WTC11 (cell line): ENCODE measurements around the gene KLK2. TPM values are rescaled to one million over a fixed set of nuclear protein-coding genes. Genes with fewer than 3 reads are reported as not detected.

Source experiments
- ATAC-seq: fragments of 200-7000 bp; cut with Tn5 transposase; 2 replicates; pipeline ENCODE4 v1.10.0; 2021; ENCODE audit warnings: mild to moderate bottlenecking, moderate library complexity
- CTCF ChIA-PET: fragments of 300-600 bp; sonication (Branson Sonifier 250); formaldehyde crosslinking; loops from one replicate; lab custom pipeline; 2021; ENCODE audit warnings: antibody characterized with exemption; lab: Charles Lee
- POLR2A ChIA-PET: fragments of 350-600 bp; sonication (Branson Sonifier 250); formaldehyde crosslinking; loops from one replicate; lab custom pipeline; 2021; ENCODE audit warnings: antibody characterized with exemption; lab: Charles Lee
- DNase-seq: peaks from one replicate; pipeline ENCODE4 v3.0.0; 2021; ENCODE audit warnings: low spot score
- H3K27ac Mint-ChIP-seq: 2 replicates; pipeline ENCODE4 v1.8.0; 2021; ENCODE audit warnings: mixed read lengths
- H3K27me3 Mint-ChIP-seq: 2 replicates; pipeline ENCODE4 v1.8.0; 2021; ENCODE audit warnings: low read depth, mild to moderate bottlenecking, moderate library complexity, mixed read lengths
- H3K36me3 Mint-ChIP-seq: 2 replicates; pipeline ENCODE4 v1.8.0; 2021; ENCODE audit warnings: mixed read lengths
- H3K4me1 Mint-ChIP-seq: 2 replicates; pipeline ENCODE4 v1.8.0; 2022; ENCODE audit warnings: mixed read lengths
- H3K4me3 Mint-ChIP-seq: 2 replicates; pipeline ENCODE4 v1.8.0; 2021; ENCODE audit warnings: mild to moderate bottlenecking, moderate library complexity, mixed read lengths
- H3K9me3 Mint-ChIP-seq: 2 replicates; pipeline ENCODE4 v1.8.0; 2021; ENCODE audit warnings: mixed read lengths
- ATF1 ChIP-seq: sonication (generic); formaldehyde crosslinking; IDR thresholded peaks from 2 replicates; pipeline ENCODE4 v1.8.1; 2023; ENCODE audit warnings: mild to moderate bottlenecking, moderate library complexity, missing genetic modification reagents
- ESRRA ChIP-seq: sonication (generic); formaldehyde crosslinking; IDR thresholded peaks from 2 replicates; pipeline ENCODE4 v1.8.1; 2022; ENCODE audit warnings: mild to moderate bottlenecking, missing genetic modification reagents, borderline replicate concordance
- GABPB1 ChIP-seq: sonication (generic); formaldehyde crosslinking; IDR thresholded peaks from 2 replicates; pipeline ENCODE4 v1.8.1; 2023; ENCODE audit warnings: mild to moderate bottlenecking, missing genetic modification reagents
- IRF2 ChIP-seq: sonication (generic); formaldehyde crosslinking; IDR thresholded peaks from 2 replicates; pipeline ENCODE4 v1.8.0; 2022; ENCODE audit warnings: low read depth, missing genetic modification reagents, borderline replicate concordance
- NR1H2 ChIP-seq: sonication (generic); formaldehyde crosslinking; IDR thresholded peaks from 2 replicates; pipeline ENCODE4 v1.9.0; 2021; ENCODE audit warnings: mild to moderate bottlenecking, moderate library complexity, missing genetic modification reagents
- NR3C1 ChIP-seq: sonication (generic); formaldehyde crosslinking; conservative IDR thresholded peaks from 2 replicates; pipeline ENCODE4 v1.8.1; 2023; ENCODE audit warnings: low read depth, mild to moderate bottlenecking, missing genetic modification reagents
- PRRX2 ChIP-seq: fragments of 250-450 bp; sonication (Bioruptor Pico); IDR thresholded peaks from 2 replicates; pipeline ENCODE4 v1.8.0; 2021; ENCODE audit warnings: mild to moderate bottlenecking
- SOX15 ChIP-seq: fragments of 250-450 bp; sonication (Bioruptor Pico); IDR thresholded peaks from 2 replicates; pipeline ENCODE4 v1.9.0; 2021; ENCODE audit warnings: mild to moderate bottlenecking
- TCF7 ChIP-seq: sonication (generic); formaldehyde crosslinking; IDR thresholded peaks from 2 replicates; pipeline ENCODE4 v1.8.0; 2022; ENCODE audit warnings: mild to moderate bottlenecking, low read depth, missing genetic modification reagents, moderate library complexity
- TEAD1 ChIP-seq: sonication (generic); formaldehyde crosslinking; IDR thresholded peaks from 2 replicates; pipeline ENCODE4 v1.8.0; 2022; ENCODE audit warnings: mild to moderate bottlenecking, missing genetic modification reagents
- ZBTB21 ChIP-seq: sonication (generic); formaldehyde crosslinking; IDR thresholded peaks from 2 replicates; pipeline ENCODE4 v1.8.1; 2023; ENCODE audit warnings: mild to moderate bottlenecking, missing genetic modification reagents, borderline replicate concordance
- ZNF138 ChIP-seq: sonication (generic); formaldehyde crosslinking; conservative IDR thresholded peaks from 2 replicates; pipeline ENCODE4 v1.8.1; 2022; ENCODE audit warnings: mild to moderate bottlenecking, moderate library complexity, missing genetic modification reagents
- ZNF317 ChIP-seq: sonication (generic); formaldehyde crosslinking; IDR thresholded peaks from 2 replicates; pipeline ENCODE4 v1.8.1; 2023; ENCODE audit warnings: low read depth, mild to moderate bottlenecking, moderate library complexity, missing genetic modification reagents, borderline replicate concordance
- total RNA-seq: library from RNA; stranded (reverse); gene quantifications from 3 replicates; pipeline ENCODE4 v1.2.3, GENCODE V29; 2021
- TF ChIP-seq, protein P1 (sequence below): sonication (generic); formaldehyde crosslinking; IDR thresholded peaks from 2 replicates; pipeline ENCODE4 v1.8.0; 2023; ENCODE audit warnings: mild to moderate bottlenecking, missing genetic modification reagents
- TF ChIP-seq, protein P2 (sequence below): sonication (generic); formaldehyde crosslinking; IDR thresholded peaks from 2 replicates; pipeline ENCODE4 v1.8.0; 2023; ENCODE audit warnings: missing genetic modification reagents
- TF ChIP-seq, protein P3 (sequence below): fragments of 250-450 bp; sonication (Bioruptor Pico); IDR thresholded peaks from 2 replicates; pipeline ENCODE4 v1.9.0; 2021; ENCODE audit warnings: moderate library complexity, mild to moderate bottlenecking, inconsistent platforms, borderline replicate concordance
- TF ChIP-seq, protein P4 (sequence below): fragments of 200-600 bp; IDR thresholded peaks from 2 replicates; pipeline ENCODE4 v1.8.0; 2022; ENCODE audit warnings: antibody characterized with exemption
- TF ChIP-seq, protein P5 (sequence below): sonication (generic); formaldehyde crosslinking; IDR thresholded peaks from 2 replicates; pipeline ENCODE4 v1.8.0; 2022; ENCODE audit warnings: mild to moderate bottlenecking, missing genetic modification reagents
- TF ChIP-seq, protein P6 (sequence below): sonication (generic); formaldehyde crosslinking; IDR thresholded peaks from 2 replicates; pipeline ENCODE4 v1.8.1; 2023; ENCODE audit warnings: mild to moderate bottlenecking, missing genetic modification reagents, borderline replicate concordance
- TF ChIP-seq, protein P7 (sequence below): sonication (generic); formaldehyde crosslinking; IDR thresholded peaks from 2 replicates; pipeline ENCODE4 v1.8.1; 2022; ENCODE audit warnings: low read depth, mild to moderate bottlenecking, moderate library complexity, missing genetic modification reagents, borderline replicate concordance

KLK2 gene
- total RNA-seq, 1 experiment from 2014 or later = not detected

DNA sequence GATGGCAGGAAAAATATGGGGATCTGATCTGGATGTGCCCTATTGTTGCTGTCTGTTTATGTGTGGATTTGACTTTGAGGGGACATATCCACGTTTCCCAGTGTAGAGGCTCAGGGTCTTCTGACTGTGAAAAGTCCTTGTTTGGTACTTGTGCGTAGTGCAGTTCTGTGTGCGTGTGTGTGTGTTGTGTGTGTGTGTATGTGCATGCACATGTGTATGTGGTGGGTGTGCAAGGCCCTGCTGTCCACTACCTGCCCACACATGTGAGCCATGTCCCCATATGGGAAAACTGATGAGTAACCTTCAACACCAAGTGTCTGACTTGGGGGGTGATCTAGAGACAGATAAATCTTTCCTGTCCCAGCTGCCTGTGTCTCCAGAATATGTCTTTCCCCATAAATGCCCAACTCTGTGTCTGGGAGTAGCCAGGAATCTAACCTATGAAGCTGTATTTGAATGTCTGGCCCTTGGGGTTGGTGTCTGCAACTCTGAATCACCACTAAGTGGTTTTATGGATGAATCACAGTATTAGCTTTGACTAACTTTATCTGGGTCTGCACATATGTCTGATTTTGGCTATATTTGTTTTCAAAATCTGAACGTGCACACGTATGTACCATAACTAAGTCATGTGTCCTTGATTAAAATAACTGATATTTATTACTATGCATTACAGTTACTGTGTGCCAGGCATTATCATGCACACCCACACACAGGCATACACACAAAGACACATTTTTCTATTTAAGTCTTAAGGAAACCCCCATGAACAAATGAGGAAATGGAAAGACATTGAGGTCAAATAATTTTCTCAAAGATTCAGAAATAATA lies 17.4 kb downstream of the KLK2 start:
- peaks cover 24% of the 10 kb centered on the region for H3K36me3 Mint-ChIP-seq
- TF ChIP-seq PRRX2 (CRISPR knock-in tag) = no peak
- TF ChIP-seq NR3C1 (CRISPR knock-in tag) = no peak
- no peak for TF ChIP-seq GABPB1 (CRISPR knock-in tag)
- no peak for TF ChIP-seq ATF1 (CRISPR knock-in tag)
- TF ChIP-seq, protein P1, sequence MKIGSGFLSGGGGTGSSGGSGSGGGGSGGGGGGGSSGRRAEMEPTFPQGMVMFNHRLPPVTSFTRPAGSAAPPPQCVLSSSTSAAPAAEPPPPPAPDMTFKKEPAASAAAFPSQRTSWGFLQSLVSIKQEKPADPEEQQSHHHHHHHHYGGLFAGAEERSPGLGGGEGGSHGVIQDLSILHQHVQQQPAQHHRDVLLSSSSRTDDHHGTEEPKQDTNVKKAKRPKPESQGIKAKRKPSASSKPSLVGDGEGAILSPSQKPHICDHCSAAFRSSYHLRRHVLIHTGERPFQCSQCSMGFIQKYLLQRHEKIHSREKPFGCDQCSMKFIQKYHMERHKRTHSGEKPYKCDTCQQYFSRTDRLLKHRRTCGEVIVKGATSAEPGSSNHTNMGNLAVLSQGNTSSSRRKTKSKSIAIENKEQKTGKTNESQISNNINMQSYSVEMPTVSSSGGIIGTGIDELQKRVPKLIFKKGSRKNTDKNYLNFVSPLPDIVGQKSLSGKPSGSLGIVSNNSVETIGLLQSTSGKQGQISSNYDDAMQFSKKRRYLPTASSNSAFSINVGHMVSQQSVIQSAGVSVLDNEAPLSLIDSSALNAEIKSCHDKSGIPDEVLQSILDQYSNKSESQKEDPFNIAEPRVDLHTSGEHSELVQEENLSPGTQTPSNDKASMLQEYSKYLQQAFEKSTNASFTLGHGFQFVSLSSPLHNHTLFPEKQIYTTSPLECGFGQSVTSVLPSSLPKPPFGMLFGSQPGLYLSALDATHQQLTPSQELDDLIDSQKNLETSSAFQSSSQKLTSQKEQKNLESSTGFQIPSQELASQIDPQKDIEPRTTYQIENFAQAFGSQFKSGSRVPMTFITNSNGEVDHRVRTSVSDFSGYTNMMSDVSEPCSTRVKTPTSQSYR (CRISPR knock-in tag) = no peak
- no peak for TF ChIP-seq TCF7 (CRISPR knock-in tag)
- TF ChIP-seq, protein P2, sequence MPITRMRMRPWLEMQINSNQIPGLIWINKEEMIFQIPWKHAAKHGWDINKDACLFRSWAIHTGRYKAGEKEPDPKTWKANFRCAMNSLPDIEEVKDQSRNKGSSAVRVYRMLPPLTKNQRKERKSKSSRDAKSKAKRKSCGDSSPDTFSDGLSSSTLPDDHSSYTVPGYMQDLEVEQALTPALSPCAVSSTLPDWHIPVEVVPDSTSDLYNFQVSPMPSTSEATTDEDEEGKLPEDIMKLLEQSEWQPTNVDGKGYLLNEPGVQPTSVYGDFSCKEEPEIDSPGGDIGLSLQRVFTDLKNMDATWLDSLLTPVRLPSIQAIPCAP (CRISPR knock-in tag) = no peak
- TF ChIP-seq, protein P3, sequence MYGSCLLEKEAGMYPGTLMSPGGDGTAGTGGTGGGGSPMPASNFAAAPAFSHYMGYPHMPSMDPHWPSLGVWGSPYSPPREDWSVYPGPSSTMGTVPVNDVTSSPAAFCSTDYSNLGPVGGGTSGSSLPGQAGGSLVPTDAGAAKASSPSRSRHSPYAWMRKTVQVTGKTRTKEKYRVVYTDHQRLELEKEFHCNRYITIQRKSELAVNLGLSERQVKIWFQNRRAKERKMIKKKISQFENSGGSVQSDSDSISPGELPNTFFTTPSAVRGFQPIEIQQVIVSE (CRISPR knock-in tag) = no peak
- no peak for TF ChIP-seq SOX15
- no peak for TF ChIP-seq TEAD1 (CRISPR knock-in tag)
- TF ChIP-seq ESRRA = no peak
- TF ChIP-seq, protein P4, sequence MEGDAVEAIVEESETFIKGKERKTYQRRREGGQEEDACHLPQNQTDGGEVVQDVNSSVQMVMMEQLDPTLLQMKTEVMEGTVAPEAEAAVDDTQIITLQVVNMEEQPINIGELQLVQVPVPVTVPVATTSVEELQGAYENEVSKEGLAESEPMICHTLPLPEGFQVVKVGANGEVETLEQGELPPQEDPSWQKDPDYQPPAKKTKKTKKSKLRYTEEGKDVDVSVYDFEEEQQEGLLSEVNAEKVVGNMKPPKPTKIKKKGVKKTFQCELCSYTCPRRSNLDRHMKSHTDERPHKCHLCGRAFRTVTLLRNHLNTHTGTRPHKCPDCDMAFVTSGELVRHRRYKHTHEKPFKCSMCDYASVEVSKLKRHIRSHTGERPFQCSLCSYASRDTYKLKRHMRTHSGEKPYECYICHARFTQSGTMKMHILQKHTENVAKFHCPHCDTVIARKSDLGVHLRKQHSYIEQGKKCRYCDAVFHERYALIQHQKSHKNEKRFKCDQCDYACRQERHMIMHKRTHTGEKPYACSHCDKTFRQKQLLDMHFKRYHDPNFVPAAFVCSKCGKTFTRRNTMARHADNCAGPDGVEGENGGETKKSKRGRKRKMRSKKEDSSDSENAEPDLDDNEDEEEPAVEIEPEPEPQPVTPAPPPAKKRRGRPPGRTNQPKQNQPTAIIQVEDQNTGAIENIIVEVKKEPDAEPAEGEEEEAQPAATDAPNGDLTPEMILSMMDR = no peak
- no peak for TF ChIP-seq ZBTB21 (CRISPR knock-in tag)
- TF ChIP-seq, protein P5, sequence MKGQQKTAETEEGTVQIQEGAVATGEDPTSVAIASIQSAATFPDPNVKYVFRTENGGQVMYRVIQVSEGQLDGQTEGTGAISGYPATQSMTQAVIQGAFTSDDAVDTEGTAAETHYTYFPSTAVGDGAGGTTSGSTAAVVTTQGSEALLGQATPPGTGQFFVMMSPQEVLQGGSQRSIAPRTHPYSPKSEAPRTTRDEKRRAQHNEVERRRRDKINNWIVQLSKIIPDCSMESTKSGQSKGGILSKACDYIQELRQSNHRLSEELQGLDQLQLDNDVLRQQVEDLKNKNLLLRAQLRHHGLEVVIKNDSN (CRISPR knock-in tag) = no peak
- TF ChIP-seq, protein P6, sequence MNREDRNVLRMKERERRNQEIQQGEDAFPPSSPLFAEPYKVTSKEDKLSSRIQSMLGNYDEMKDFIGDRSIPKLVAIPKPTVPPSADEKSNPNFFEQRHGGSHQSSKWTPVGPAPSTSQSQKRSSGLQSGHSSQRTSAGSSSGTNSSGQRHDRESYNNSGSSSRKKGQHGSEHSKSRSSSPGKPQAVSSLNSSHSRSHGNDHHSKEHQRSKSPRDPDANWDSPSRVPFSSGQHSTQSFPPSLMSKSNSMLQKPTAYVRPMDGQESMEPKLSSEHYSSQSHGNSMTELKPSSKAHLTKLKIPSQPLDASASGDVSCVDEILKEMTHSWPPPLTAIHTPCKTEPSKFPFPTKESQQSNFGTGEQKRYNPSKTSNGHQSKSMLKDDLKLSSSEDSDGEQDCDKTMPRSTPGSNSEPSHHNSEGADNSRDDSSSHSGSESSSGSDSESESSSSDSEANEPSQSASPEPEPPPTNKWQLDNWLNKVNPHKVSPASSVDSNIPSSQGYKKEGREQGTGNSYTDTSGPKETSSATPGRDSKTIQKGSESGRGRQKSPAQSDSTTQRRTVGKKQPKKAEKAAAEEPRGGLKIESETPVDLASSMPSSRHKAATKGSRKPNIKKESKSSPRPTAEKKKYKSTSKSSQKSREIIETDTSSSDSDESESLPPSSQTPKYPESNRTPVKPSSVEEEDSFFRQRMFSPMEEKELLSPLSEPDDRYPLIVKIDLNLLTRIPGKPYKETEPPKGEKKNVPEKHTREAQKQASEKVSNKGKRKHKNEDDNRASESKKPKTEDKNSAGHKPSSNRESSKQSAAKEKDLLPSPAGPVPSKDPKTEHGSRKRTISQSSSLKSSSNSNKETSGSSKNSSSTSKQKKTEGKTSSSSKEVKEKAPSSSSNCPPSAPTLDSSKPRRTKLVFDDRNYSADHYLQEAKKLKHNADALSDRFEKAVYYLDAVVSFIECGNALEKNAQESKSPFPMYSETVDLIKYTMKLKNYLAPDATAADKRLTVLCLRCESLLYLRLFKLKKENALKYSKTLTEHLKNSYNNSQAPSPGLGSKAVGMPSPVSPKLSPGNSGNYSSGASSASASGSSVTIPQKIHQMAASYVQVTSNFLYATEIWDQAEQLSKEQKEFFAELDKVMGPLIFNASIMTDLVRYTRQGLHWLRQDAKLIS (CRISPR knock-in tag) = no peak
- TF ChIP-seq ZNF138 = no peak
- TF ChIP-seq ZNF317 (CRISPR knock-in tag) = no peak
- no peak for TF ChIP-seq IRF2 (CRISPR knock-in tag)
- TF ChIP-seq NR1H2 (CRISPR knock-in tag) = no peak
- TF ChIP-seq, protein P7, sequence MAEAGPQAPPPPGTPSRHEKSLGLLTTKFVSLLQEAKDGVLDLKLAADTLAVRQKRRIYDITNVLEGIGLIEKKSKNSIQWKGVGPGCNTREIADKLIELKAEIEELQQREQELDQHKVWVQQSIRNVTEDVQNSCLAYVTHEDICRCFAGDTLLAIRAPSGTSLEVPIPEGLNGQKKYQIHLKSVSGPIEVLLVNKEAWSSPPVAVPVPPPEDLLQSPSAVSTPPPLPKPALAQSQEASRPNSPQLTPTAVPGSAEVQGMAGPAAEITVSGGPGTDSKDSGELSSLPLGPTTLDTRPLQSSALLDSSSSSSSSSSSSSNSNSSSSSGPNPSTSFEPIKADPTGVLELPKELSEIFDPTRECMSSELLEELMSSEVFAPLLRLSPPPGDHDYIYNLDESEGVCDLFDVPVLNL (CRISPR knock-in tag) = no peak
- H3K4me1 Mint-ChIP-seq = no peaks in the 10 kb centered on the region
- no peak for DNase-seq
- H3K9me3 Mint-ChIP-seq = peaks cover 49% of the 10 kb centered on the region
- ChIA-PET POLR2A (no interaction called here), CTCF (no interaction called here)
- no peak for ATAC-seq
- peaks cover 57% of the 10 kb centered on the region for H3K27me3 Mint-ChIP-seq
- H3K27ac Mint-ChIP-seq = no peak overlapping the region
- H3K4me3 Mint-ChIP-seq = no peak overlapping the region
